Measurements from ENCODE around the gene ST6GAL2.

ST6GAL2 gene, protein sequence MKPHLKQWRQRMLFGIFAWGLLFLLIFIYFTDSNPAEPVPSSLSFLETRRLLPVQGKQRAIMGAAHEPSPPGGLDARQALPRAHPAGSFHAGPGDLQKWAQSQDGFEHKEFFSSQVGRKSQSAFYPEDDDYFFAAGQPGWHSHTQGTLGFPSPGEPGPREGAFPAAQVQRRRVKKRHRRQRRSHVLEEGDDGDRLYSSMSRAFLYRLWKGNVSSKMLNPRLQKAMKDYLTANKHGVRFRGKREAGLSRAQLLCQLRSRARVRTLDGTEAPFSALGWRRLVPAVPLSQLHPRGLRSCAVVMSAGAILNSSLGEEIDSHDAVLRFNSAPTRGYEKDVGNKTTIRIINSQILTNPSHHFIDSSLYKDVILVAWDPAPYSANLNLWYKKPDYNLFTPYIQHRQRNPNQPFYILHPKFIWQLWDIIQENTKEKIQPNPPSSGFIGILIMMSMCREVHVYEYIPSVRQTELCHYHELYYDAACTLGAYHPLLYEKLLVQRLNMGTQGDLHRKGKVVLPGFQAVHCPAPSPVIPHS

DNA sequence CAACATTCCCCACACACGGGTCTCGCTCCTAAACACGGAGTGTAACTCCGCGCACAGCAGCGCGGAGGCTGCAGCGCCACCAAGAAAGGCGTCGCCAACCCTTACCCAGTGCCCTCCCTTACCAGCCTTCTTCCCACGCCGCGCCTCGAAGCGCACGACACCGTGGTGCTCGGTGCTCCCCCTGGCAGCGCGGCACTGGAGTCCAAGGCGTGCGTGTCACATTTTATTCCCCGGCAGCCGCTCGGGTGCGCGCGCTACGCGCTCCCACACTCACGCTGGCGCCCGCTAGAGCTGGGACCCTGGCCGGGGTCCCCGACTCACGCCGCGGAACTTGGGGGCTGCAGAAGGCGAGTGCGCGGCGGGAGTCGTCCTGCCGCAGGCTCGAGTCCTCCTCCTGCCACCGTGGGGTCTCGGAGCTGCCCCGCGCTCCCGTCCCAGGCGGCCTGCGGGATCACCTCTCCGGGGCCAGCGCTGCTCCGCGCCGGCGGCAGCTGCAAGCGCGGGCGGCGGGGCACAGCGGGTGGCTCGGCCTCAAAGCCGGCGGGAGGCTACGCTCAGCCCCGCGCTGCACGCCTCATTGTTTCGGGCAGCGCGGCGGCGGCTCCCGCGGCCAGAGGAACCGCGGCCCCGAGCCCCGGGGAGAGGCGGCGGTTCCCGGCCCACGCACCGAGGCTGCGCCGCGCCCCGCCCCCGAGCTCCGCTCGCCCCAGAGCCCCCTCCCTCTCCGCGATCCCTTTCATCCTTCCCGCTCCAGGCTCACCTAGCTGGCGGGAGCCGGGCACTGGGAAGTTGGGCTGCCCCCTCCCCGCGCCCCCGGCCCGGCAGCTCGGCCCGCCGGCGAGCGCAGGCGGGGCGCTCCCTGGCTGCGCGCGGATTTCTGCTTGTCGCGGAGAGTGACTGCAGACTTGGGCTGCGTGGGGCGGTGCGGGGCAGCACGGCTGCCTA lies at the start of gene ST6GAL2:
TSS of gene ST6GAL2 (minus strand) at position 197 of the 945 bp plus-strand sequence. CDS start 42,190 bp downstream, outside the sequence.
- DNase-seq (ENCODE audit: low read depth), result no peak
- in situ Hi-C loops (cut with HindIII; ENCODE audit: low sequenced_read_pairs), result no loop called here
- H3K4me3 ChIP-seq (ENCODE audit: low read depth, low read length), result peak within 1 kb of the TSS; percentile 49
- no peak for TF ChIP-seq CTCF (IDR thresholded peaks at IDR 0.05; ENCODE audit: low read depth, low read length, missing control alignments)

GRCh38 chr2:106932644-106933043 lies 46.7 kb upstream of the ST6GAL2 start:
- in situ Hi-C loops (cut with HindIII; ENCODE audit: low sequenced_read_pairs), result no loop called here
- no peak for TF ChIP-seq CTCF (IDR thresholded peaks at IDR 0.05; ENCODE audit: low read depth, low read length, missing control alignments)
- no peak overlapping the region for H3K4me3 ChIP-seq (ENCODE audit: low read depth, low read length)
- DNase-seq (ENCODE audit: low read depth), result no peak

DNA sequence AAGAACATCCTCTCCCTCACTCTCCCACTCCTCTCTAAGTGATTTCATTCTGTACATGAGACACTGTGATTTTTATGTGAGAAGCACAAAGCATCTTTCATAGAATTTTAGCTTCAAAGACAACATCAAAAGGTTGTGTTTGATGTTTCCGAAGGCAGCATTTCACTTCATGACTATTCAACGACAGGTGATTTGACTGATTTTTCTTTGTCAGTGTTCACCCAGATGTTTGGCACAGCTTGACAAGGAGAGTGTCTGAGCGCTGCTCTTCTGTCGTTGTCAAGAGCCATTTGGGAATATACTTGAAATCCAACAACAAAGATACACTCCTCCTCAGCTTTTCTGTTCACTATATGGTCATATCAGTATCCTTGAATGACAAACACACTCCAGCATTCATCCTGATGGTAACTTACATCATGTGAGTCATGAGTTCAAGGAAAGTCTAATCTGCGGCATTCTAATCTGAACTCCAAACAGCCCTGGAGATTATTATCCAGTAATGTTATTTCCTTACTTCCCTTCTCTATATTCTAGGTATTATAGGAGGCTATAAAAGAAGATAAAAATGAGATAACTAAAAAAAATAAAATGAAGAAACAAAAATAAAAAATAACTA lies 45.9 kb upstream of the ST6GAL2 start:
- no peak for DNase-seq (ENCODE audit: low read depth)
- TF ChIP-seq CTCF (IDR thresholded peaks at IDR 0.05; ENCODE audit: low read depth, low read length, missing control alignments), result no peak
- in situ Hi-C loops (cut with HindIII; ENCODE audit: low sequenced_read_pairs), result no loop called here
- H3K4me3 ChIP-seq (ENCODE audit: low read depth, low read length), result no peak overlapping the region

GRCh38 chr2:106921451-106921850 lies 35.5 kb upstream of the ST6GAL2 start:
- in situ Hi-C loops (cut with HindIII; ENCODE audit: low sequenced_read_pairs), result no loop called here
- TF ChIP-seq CTCF (IDR thresholded peaks at IDR 0.05; ENCODE audit: low read depth, low read length, missing control alignments), result no peak
- no peak for DNase-seq (ENCODE audit: low read depth)
- H3K4me3 ChIP-seq (ENCODE audit: low read depth, low read length), result no peak overlapping the region

DNA sequence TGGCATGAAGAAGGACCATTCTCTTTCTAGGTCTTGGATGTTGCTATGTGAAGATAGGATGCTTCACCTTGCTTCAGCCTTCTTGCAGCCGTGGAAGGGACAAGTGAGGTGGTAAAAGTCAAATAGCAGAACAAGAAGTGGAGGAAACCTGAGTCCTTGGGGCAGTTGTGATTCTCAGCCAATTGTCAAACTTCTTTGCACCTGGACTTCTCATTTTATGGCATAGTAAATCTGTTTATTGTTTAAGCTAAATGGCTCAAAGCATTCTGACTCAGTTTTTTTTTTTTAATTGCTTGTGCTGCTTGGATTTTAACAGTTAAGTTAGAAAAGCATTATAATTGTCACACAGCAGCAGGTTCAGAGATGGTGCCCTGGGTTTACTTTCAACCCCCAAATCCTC lies 33.0 kb upstream of the ST6GAL2 start:
- in situ Hi-C loops (cut with HindIII; ENCODE audit: low sequenced_read_pairs), result no loop called here

More for the DNA sequence above, 33.0 kb upstream of the ST6GAL2 start:
- TF ChIP-seq CTCF (IDR thresholded peaks at IDR 0.05; ENCODE audit: low read depth, low read length, missing control alignments), result no peak
- DNase-seq (ENCODE audit: low read depth), result no peak
- H3K4me3 ChIP-seq (ENCODE audit: low read depth, low read length), result no peak overlapping the region

All from astrocyte of the cerebellum (primary cell).